AG09309 (cell line): ENCODE measurements around the gene DENND1B.

ENCODE experiments used
- DNase-seq: peaks from one replicate; pipeline ENCODE4 v3.0.0-alpha.2; 2010; ENCODE audit warnings: low read depth
- H3K4me3 ChIP-seq: 2 replicates; pipeline ENCODE4 v1.5.1; 2011; ENCODE audit warnings: mild to moderate bottlenecking, low read depth, low read length, moderate library complexity; ENCODE audit not compliant: control insufficient read depth
- CTCF ChIP-seq: IDR thresholded peaks from 2 replicates; pipeline ENCODE4 v1.5.1; 2011; ENCODE audit warnings: mild to moderate bottlenecking, low read depth, low read length, inconsistent platforms; ENCODE audit not compliant: insufficient read depth, control insufficient read depth; ENCODE audit errors: missing control alignments

Gene DENND1B

DNA sequence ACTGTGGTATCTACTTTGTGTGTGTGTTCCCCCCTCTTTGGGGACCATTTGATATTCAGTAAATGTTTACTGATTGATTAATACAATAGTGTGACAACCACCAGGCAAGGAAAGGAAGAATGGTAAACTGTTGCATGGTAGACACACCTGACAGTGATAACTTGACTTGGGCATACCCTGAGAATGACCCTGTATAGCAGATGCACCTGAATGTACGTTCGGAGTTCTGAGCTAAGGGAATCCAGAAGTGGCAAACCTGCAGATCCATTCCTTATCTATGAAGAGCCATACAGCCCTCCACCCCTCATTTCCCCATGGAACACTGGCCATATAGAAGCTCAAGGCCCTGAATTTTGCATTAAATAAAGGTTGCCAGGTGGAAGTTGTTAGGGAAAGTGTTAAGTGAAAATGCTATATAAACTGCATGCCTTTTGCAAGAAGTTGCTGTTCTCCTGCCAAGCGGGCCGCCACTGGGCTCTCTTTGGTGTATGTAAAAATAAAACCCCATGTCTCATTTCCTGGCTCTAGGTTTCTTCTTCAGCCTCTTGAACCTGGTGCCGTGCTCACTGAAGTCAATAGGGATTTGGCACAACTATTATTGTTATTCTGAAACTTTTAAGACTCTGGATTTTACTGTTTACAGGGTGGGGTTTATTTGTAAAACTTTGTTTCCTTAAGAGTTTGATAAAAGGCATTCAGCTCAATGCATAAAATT lies 32.6 kb upstream of the DENND1B start:
- no peak for DNase-seq
- no peak overlapping the region for H3K4me3 ChIP-seq
- no peak for TF ChIP-seq CTCF

- H3K4me3 ChIP-seq: no peak overlapping the region
- no peak for DNase-seq
- TF ChIP-seq CTCF: no peak
Observed at GRCh38 chr1:197807216-197807615, 31.9 kb upstream of the DENND1B start.

GRCh38 chr1:197806718-197807117 lies 31.4 kb upstream of the DENND1B start:
- DNase-seq: no peak
- no peak overlapping the region for H3K4me3 ChIP-seq
- TF ChIP-seq CTCF: no peak

GRCh38 chr1:197801684-197802083 lies 26.4 kb upstream of the DENND1B start:
- no peak for TF ChIP-seq CTCF
- H3K4me3 ChIP-seq: no peak overlapping the region
- DNase-seq: no peak

GRCh38 chr1:197801111-197801482 lies 25.8 kb upstream of the DENND1B start:
- no peak overlapping the region for H3K4me3 ChIP-seq
- no peak for DNase-seq
- no peak for TF ChIP-seq CTCF

GRCh38 chr1:197800379-197801110 lies 25.3 kb upstream of the DENND1B start:
- DNase-seq: no peak
- no peak for TF ChIP-seq CTCF
- no peak overlapping the region for H3K4me3 ChIP-seq
